HG03520 (cell line): ENCODE measurements around the gene PACRG.

Experiments
- ATAC-seq: cut with Tn5 transposase; IDR thresholded peaks from one replicate; pipeline ENCODE4 v1.9.1; 2021; ENCODE audit warnings: mild to moderate bottlenecking, moderate library complexity; ENCODE audit not compliant: unreplicated experiment

Gene PACRG

DNA sequence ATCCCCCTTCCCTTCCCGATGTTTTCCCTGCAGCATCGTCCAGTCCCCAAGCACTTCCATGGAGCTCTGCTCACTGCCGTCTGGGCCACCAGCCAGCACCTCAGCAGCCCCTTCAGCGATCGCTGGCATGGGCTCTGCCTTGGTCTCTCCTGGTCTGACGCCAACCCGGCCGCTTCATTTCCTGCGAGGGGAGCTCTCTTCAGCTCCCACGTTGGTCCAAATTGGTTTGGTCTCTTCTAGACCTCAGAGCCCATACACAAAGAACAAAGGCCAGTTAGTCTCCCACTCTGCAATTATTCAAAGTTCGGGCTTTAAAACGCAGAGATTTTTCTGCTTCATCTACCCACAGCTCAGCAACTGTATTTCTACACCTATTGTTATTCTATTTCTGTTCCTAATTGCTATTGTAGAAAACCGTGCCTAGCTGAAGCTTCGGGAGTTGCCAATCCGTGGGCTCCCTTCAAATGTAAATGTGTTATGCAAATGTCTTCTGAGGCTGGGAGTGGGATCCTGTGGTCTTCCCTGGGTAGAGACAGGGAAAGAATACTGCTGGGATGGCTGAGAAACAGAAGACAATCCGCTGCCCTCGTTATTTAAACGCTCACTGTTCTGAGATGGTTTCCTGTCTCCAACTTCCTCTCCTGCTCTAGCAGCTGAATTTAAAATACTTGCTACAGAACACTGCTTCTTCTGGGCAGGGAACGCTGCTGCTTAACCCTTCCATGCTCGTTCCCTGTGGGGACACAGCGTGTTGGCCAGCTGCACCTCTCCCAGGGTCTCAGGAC lies 532.5 kb downstream of the PACRG start:
- no peak for ATAC-seq

DNA sequence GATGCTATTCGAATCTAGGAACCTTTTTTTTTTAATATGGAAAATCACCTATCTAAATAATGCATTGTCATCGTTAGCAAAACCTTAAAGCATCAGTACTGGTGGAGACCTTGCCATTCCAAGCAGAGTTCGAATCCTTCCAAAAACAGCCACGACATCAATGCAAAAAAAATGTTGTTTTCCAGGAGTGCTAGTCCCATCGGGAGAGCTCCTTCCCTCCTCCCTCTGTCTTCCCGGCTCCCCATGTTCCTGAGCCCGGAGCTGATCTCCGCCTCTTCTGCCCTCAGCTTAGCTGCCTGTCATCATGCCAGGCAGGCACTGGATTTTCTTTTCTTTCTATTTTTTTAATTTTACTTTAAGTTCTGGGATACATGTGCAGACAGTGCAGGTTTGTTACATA lies 533.1 kb downstream of the PACRG start:
- ATAC-seq, result no peak

DNA sequence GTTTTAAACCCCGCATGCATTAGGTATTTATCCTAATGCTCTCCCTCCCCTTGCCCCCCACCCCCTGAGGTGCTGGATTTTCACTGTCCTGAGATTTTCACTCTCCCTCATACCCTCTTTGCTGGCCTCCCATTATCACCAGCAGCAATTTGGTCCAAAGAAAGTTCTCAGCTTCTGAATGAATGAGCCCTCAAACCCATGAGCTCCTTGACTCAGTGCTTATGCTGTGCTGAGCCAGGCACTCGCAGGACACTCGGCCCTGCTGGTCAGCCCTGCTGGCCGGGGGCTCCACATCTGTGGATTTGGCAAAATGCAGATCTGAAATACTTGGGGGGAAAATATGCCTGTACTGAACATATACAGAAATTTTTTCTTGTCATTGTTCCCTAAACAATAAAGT lies 533.6 kb downstream of the PACRG start:
- no peak for ATAC-seq

DNA sequence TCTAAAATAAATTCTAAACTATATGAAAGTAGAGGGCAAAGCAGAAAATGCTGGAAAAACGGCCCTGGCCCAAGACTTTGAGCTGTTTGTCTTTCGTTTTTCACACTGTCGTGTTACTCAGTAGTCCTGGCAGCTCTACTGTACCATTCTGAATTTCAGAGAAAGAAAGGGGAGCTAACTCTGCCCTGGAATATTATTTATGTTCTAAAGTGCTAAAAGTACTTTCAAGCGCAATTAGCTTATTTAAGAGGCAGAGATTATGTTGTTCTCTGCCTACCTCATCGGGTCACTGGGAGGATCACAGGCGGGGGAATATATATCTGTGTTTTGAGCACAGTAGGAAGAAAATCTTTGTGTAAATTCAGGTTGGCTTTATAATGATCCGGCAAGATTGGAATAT lies 534.3 kb downstream of the PACRG start:
- ATAC-seq, result no peak

DNA sequence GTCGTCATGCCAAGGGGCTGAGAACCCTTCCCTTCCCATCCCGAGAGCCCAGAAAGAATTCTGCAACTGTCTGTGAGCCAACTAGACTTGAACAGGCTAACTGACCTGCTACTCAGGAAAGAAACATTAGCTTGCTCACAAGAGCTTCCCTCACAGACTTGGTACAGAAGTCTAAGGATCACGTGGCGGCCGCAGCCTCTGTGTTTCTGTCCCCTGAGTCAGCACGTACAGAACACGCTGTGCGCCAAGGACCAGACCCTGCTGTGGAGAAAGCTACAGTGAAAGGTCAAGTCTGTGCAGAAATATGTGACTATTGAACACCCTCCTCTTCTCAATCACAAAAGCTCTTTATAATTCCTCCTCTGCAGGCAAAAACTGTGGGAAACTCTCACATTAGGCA lies 535.4 kb downstream of the PACRG start:
- no peak for ATAC-seq

DNA sequence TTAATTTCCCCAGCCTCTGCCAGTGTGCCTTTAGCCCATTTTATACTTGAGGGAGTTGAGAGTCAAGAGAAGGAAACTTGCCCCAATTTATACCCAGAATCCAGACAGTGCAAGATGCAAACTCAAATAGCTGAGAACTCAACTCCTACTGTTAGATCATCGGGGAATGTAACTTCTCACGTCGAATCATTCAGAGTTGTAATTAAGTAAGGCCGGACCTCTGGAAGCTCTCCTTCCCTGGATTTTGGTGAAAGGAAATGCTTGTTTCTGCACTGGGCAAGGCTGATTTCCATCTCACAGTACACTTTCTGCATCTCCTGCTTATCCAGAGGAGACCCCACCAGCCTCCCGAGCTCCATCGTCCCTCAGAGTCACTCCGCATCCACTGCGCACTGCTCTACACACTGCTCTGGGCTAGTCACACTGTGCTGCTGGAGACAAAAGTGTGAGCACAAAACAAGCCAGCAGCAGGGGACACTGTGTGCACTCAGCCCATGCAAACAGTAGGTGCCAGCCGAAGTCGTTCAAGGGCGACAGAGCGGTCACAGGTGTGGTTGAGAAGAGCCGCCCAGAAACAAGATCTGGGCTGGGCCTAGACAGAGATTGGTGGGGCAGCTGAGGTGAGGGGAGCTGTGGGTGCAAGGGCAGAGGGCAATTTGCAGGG lies 536.4 kb downstream of the PACRG start:
- no peak for ATAC-seq

DNA sequence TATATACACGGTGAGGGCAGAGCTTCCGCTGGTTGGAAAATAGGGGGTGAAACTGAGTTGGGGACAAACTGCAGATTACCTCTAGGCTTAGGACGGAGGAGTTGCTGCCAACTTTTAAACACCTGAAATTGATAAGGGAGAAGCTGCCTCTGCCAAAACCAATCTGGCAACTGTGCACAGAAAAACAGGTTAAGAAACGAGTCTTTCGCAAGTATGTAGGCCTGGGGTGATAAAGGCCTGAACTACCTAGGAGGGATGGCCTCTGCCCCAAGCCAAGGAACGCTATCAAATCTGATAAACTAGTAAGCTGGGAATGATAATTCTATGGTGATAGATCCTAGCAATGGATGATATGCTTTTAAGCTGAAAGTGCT lies 536.9 kb downstream of the PACRG start:
- ATAC-seq, result no peak

DNA sequence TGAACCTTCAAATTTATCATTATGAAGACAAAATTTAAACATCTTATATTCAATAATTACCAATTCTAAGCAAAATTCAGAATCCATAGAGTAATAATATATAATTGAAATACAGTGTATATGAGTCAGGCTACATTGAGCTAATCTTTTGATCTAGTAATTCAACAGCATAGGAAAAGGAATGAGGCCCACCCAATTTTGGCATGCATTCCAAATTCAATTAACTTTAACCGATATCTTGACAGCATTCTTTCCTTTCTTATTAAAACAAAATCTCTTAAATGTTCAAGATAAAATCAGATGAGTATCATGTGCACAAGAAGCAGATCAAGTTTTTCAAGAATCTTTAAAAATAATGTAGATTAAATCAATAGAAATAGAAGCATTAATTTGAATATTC lies 553.9 kb downstream of the PACRG start:
- no peak for ATAC-seq

DNA sequence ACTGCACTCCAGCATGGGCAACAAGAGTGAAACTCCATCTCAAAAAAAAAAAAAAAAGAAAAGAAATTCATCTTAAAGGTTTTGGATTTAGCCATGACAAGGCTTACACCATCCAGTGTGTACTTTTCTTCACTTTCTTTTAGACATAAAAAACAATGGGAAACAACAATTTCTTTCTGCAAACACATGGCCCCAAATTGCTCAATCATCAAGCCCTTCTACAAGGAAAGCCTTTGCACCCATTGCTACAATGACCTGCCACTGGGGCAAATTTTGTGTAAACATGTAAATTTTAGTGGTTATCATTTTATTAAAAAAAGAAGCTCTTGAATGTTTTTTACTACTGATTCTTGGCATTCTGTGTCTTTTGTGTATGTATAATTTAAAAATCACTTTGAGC lies 554.9 kb downstream of the PACRG start:
- ATAC-seq, result no peak

DNA sequence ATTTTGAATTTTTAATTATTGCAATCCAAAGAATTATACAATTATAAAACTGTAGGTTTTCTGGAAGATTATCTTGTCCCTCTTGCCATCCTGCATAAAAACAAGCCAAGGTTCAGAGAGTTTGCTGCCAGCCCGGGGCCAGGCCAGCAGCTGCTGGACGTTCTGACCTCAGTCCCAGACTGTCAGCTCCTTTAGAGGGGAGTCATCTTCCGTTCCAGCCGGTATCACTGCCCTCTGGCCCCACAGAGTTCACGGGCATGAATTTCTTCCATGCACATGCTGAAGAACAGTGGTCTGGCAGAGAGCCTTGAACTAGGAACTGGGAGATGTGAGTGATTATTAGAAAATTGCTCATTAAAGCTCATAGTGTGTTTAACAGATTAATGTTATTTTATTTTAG lies 556.4 kb downstream of the PACRG start:
- ATAC-seq, result no peak

DNA sequence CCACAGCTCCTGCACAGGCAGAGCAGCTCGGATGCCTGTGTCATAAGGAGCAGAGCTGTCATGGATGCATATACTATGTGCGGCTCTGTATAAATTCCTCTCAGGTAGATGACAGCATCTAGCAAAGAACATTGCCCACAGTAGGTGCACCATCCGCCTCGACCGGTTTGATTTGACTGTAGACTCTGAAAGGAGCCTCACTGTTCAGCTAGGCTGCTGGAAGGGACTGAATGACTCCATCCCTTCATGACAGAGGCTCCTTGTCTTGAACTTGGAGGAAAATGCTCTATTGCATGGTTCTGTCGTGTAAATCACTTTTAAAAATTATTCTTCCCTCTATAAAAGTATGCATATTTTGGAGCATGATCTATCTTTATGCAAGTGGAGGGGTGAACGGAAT lies 557.9 kb downstream of the PACRG start:
- no peak for ATAC-seq

DNA sequence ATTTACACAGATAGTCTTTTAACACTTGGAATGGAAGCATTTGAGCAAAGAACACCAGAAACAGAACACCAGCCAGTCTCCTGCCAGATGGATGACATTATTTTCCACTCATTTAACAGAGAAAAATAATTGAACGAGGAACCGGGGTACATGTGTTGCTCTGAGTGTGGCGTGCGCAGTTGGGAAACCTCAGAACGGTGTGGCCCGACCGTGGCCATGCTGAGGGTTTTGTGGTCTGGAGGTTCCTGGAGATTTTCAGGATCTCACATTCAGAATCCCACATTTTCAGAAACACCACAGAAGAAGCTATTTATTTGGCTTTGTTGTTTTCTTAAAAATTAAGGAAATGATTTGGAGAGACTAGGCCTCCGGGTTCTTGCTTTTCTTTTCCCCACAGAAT lies 559.9 kb downstream of the PACRG start:
- ATAC-seq, result no peak

DNA sequence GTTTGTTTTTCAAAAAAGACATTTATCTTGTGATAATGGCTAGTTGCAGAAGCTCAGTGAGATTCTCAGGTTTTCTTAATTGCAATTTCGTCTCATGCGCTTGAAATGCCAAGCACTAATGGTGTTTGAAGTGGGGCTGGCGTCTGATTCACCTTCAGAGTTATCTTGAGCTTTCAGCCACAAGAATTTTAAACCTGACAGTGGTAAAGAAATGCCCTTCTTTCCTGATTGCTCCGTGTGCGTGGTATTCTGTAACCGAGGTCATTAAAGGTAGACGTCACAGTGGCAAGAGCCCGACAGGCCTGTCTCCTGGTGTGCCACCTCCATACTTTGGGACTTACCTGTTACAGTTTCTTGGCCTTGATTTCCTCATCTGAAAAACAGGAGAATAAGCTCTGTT lies 560.3 kb downstream of the PACRG start:
- ATAC-seq, result no peak

DNA sequence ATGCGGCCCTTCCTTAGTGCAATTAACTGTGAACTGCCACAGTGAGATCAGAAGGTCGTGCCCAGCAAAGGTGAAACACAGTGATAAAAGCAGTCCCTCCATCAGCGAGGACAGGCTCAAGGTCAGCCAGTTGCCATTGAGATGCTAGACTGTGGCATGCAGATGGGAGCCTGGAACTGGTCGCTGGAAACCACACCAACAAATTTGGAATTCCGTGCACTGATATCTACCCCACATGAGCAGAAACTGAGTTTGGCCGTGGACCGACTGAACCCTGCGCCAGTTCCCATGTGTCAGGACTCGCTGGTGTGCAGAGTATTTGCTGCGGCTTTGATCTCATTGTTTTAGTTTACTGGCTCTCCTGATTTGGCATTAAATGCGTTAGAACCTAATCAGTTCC lies 561.1 kb downstream of the PACRG start:
- no peak for ATAC-seq

DNA sequence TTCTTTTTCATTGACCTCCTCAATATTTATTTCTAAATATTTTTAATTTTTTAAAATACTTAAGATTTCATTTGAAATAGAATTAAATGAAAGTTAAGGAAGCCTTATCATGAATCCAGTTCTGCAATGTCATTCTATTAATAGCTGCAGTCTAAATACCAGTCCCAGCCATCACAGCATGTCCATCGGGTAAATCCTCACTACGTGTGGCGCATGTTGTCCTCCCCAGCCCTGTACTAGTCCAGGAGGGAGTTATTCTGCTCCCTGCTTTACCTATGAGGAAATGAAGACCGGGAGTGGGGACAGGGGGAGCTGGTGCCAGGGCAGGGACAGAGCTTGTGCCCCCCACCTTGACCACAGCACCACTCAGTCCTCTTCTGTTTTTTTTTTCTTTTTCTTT lies 561.7 kb downstream of the PACRG start:
- ATAC-seq, result no peak

DNA sequence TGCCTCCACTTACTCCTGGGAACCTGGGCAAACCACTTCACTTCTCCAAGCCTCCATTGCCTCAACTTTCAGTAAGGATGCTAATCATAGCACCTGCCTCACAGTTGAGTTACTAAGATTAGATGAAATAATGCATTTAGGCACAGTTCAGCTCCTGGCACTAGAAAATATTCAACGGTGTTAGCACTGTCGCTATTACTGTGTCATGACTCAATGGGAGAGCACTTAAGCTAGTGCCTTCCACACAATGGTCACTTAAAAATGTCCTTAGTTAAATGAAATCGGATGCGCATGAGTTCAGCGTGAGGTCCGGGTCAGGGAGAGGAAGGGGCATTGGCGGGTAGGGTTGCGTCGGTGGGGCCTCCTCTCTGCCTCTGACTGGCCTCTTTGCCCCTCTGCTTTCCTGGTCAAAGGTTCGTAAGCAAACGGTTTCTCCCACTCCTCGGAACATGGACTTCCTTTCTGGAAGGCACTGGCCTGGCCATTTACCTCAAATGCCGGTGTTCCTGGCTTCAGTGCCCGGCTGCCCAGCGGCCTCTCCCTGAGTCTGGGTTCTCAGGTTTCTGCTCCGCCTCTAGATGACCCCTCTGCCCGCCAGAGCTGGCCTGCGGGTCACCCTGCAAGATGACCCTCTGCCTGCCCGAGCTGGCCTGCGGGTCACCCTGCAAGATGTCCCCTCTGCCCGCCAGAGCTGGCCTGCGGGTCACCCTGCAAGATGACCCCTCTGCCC lies 562.9 kb downstream of the PACRG start:
- ATAC-seq, result no peak

DNA sequence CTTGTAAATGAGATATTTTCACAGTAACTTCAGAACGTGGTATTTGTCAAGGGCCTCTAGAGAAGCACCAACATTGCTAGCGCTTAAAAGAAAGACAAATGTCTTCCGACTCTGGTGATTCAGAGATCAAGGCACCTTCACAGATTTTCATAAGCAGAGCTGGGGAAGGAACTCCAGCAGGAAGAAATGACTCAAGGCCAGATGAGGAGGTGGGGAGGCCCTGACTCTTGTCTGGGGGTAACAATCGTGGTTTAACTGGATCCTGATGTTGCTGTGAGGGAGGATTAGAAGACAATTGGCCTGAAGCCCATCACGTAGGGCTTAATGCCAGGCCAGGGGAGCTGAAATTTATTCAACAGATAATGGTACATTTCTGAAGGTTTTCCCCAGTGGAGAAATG lies 563.8 kb downstream of the PACRG start:
- ATAC-seq, result no peak

DNA sequence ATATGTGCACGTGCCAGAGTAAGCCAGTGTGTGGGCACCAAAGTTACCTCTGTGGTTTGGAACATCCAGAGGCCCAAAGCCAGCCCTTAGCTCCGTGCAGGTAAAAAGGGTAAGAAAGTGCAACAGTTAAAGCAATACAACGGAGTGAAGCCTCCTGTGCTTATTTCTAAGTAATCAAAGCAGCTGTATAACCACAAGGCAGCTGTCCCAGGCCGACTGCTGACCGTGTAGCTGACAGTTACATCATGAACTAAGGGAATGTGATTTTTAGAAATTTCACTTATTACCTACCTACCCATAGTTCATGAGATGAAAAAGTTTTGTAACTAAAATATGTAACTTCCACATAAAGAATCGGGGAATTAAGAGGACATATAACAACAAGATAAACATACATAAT lies 565.5 kb downstream of the PACRG start:
- ATAC-seq, result no peak

DNA sequence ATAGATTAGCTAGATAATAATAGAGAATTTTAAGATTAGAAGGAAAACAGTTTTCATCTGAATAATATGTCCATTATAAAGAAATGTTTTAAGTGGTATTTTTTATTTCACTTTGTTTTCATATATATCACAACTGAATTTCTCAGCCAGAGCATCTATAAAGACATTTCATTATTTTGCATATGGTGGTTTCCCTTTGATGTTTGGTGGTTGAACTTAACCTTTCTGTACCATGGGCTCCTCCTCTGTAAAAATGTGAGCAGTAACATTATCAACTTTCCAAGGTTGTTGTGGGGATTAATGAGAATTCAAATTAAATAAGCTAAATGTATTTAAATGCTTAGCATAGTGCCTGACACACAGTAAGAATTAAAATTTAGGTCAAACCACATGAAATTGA lies 567.0 kb downstream of the PACRG start:
- no peak for ATAC-seq

DNA sequence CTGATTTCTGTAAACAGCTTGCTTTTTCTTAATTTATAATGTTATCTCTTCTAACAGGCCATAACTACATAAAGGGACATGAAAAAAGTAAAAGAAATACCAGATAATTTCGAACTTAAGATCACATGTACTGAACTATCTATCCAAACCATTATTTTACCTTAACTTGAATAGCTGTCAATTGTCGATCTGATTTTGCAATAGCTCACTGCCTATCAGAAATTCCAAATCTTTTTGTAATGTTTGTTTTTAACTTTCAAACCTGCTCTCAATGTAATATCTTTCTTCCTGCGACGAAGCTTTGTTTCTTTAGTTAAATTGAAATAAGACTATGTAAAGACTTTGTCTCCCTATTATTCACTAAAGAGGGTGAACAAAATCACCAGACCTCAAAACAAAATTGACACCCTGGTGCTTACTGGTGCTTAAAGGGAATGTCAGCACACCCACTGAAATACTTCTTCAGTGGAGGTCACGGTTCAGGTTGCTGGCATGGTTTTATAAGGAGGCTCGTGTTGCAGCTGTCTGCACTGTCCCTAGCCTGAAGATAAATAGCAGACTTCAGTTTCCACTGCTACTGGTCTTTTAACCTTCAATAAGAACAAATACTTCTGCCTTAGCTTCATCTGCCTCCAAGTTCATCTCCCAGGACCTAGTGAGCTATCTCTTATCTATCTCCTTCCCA lies 569.2 kb downstream of the PACRG start:
- no peak for ATAC-seq

DNA sequence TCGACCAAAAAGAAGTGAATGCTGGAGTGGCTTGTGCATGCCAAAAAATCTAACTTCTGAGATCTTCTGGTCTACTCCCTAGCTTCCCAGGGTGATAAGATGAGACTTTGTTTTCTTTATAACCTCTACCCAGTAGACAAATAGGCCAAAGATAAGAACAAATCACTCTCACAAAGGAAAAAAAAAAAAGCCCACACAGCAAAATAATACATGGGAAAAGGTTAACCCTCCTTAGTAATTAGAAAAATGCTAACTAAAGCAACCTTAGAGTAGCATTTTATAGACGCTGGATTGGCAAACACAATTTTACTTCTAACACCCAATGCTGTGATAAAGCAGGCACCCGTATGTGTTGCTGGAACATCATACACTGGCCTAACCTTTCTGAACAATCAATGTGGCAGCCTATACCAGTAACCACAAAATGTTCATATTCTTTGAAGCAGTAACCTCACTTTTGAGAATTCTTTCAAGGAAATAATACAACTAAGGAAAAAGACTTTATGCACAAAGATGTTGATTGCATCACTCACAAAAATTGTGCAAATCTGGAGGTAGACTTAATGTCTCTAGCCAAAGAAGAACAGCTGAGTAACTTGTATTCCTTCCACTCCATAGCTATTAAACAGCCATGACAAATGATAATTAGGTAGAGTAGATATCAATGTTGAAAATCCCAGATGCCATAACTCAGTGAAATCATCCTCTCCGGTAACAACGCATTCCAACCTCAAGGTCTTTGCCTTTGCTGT lies 570.5 kb downstream of the PACRG start:
- no peak for ATAC-seq
